Esophagus mucosa (tissue), 1 donor: Measurements from ENCODE around the gene MALAT1. TPM values are rescaled to one million over a fixed set of nuclear protein-coding genes. Genes with fewer than 3 reads are reported as not detected.

Experiments used
- ATAC-seq: fragments of 200-7000 bp; cut with Tn5 transposase; one replicate; pipeline ENCODE4 v1.9.1; 2020
- total RNA-seq: library from RNA; stranded (reverse); gene quantifications from one replicate; pipeline ENCODE4 v1.2.4, GENCODE V29; 2023
- donor health status: DM: yes; HTN: yes; CAD: no.

MALAT1 gene
- total RNA-seq, 1 donor from 2014 or later = 4,086 TPM

DNA sequence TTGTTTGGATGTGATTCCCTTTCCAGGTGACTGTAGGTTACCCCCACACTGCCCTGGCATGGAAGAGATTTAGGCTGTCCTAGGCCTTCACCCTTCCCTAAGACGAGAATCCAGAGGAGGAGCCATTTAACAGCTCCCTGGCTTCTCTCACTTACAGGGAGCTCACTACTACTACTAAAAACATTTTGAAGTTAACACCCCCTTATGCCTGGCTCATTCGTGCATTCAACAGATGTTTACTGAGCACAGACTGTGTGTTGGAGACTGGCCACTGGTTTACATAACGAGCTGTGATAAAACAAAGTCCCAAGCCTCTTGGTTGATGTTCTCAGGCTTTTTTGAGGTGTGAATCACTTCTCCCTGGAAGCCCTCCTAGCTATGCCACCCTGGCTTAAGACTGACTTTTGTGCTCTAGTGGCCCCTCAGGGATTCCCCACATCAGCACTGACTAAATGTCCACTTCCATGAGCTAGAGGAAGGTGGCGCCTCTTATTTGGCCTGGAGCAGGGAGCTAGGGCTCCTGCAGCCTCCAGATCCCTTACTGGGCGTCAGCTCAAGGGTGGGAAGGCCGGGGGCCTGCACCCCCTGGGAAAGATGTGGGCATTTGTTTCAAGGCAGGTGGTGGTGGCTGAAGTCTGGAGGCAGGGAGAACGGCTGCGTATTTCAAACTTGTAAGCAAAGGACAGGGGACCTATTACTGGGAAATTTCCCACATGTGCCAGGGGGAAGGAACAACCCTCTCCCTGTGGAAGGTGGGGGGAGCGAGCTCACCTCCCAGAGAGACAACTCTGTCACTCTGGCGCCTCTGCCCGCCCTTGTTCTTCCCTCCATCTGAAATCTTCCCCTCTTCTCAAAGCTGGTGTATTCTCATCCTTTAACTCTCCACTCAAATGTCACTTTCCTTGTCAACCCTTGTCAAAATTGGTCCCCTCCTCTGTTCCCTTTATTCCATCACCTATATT, 19.4 kb upstream of the MALAT1 start:
- ATAC-seq = peak; percentile 0

DNA sequence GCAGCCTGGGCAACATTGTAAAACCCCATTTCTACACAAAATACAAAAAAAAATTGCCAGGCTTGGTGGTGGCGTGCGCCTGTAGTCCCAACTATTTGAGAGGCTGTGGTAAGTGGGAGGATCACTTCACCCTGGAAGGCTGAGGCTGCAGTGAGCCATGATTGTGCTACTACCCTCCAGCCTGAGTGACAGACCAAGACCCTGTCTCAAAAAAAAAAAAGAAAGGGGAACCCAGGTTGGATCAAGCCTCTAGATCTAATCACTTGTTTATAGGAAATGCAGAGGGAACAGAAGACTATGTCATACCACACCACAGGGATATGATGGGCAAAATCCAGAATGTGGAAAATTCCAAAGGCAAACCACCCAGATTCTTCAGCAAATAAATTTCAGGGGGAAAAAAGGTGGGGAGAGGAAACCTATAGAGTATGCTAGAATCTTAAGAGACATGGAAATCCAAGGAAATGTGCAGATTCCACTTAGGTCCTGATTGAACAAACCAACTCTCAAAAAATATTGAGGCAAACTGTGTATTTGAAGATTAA, 16.5 kb upstream of the MALAT1 start:
- no peak for ATAC-seq

DNA sequence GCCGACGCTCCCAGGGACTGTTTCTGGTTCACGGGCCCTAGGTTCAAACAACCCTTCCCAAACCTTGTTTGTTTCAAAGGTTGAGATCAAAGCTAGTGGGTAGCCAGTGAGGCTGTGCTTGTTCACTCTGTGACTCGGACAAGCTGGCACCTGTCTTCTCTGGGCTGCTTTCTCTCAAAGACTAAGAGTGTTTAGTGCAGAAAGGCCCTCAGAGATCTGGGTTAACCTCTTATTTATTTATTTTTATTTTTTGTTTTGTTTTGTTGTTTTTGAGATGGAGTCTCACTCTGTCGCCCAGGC, 13.0 kb upstream of the MALAT1 start:
- ATAC-seq = no peak

DNA sequence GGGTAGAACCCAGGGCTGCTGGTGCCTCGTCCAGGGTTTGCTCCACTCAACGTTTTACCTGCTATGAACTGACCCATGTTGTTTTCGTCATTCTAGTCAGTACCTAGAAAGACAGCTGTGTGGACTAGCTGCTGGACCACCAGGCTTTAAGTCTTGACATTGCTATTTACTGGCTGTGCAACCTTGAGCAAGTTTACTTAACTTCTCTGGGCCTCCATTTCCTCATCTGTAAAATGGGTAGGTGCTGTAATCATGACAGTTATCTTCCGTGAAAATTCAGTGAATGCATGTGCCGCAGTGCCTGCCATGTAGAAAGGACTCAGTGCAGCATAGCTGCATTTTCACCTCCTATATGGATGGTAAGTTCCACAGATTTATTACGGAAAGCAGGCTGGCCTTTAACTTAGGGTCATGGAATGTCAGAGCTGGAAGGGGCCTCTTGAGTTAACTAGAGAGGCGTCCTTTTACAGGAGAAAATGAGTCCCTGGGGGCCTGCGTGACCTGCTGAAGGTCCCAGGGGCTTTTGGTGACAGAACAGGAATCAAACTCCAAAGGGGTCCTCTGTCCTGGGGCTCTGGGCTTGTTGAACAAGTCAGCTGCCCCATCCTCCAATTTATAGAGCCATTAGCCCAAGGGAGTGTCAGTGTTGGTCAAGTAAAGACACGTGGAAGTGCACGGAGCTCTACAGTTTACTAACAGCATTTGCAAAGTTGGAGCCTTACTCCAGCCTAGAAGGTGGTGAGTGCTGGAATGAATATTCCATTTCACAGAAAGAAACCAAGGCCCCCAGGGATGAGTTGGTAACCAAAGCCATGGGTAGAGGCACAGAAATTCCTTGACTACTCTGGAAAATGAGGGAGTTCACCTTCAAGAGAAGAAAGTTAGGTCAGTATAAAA, 12.0 kb upstream of the MALAT1 start:
- no peak for ATAC-seq

DNA sequence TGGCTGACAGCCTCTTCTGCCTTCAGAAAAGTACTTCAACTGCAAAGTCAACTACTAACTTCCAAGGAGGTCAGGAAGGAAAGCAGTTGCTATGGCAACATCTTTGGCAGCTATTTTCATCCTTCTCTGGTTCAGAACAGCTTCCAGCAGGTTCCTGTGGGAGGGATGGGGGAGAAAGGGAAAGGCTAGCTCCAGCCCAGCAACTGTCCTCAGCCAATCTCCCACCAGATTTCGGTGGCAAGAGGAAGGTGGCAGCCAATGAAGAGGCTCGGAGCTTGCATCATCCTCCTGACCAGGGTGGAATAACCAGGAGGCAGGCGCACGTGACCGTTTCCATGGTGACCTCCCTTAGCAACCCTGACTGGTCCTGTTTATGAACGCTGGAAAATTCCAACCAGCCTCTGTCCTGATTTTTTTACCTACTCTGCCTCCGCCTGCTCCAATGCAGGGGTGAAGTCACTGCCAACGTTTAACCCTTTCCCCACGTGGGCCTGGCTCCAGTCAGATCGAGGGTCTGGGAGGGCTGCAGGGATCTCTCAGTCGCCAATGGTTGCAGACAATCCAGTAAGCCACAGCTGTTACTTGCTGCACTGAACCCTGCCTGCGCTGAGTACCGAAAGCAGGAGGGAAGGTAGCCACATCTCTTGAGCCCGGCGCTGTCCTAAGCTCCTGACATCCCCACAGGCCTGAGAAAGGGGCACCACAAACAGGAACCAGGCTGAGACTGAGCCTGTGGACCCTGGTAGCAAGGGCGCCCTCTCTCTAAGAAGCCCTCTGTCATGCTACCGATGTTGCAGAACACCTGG, 11.2 kb upstream of the MALAT1 start:
- peak; percentile 85 for ATAC-seq

DNA sequence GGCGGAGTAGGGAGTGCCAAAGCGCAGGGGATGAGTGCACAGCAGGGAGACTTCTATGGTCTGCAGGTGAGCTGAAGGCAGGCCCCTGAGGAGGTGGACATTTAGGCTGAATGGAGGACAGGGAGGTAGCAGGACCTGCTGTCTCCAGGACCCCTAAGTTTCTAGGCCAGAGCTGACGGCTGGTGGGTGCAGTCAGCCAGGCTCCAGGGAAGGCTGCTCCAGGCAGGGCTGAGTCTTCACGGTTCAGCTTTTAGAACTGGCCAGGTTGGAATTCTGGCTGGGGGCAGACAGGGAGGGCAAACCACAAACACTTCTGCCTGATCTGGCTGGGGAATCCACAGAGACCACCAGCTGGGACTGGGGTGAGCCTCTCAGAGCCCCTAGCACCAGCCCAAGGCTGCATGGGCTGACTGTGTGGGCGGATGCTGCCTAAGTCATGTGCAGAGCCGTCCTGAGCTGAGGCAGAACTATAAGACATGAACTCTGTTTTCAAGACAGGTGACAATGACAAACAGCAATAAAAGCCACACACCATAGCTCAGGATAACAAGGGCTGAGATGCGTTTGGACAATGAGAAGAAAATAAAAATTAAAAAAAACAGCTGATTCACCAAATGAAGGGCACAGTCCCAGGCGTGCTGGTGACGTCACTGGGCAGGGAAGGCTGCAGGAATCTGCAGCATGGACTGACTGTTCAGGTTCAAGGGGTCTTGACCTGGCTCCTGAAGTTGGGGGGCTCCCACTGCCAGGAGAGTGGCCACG, 10.4 kb upstream of the MALAT1 start:
- ATAC-seq = peak; percentile 22

DNA sequence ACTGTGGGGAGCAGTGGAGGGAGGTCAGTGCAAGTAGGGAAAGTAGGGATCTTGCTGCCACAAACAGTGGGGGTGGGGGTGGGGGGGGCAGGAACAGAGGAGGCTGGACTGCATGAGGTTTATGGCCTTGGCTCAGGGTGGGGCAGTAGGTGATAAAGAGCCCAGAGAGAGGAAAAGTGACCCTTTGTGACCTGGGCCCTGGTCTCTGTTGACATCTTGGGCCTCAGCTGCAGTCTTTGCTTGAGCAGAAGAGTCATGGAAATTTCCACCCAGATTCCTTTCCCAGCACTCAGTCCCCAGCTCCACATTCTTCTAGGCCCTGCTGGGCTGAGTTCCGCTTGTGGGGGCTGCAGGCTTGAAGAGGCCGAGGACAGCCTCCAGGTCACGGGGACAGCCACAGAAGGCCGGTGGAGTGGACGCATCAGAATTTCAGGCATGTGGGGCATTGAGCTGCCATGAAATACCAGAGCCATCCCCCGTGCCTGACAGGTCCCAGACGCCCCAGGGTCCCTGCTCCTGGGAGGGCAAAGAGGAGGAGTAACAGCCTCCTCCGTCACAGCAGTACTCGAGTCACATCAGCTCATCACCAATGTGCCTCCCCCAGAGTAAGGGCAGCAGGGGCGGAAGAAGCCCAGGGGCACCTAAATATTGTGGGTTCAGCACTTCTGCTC, 9.7 kb upstream of the MALAT1 start:
- ATAC-seq = no peak

DNA sequence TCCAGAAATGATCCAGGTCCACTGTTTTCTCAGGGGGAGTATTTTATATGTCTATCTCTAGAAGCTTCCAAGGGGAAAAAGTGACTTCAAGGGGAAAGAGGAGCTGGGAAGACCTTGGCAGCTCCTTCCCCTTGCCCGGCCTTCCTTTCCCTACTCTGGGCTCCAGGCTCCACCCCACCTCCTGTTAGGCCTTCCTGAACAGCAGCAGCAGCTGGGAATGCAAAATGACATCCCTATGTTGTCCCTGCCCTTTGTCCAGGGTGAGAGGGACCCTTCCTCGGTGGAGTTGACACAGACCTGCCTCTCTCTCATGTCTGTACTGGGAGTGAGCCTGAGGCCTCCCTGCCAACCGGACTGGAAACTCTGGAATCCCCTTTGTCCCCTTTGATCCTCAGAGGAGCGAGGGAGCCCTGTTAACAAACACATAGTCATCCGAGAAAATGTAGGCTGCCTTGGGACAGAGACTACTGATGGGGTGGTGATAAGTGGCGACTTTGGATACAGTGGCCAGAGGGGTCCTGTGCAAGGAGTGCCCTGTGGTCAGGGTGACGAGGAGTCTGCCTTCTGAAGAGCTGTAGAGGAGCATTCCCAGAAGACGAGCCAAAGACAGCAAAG, 9.0 kb upstream of the MALAT1 start:
- ATAC-seq = no peak

DNA sequence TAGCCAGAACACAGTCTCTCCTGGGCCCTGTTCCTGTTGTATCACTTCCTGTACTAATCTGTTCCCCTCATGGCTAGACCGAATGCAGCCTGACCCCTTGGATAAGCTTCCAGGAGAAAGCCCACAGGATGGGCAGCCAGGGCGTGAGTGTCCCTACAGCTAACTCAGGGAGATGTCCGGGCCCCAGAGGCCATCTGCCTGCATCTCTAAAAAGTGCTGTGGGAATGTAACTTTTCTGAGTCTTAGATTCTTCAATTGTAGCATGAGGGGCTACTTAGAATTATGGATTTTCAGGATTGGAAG, 7.7 kb upstream of the MALAT1 start:
- ATAC-seq = no peak

DNA sequence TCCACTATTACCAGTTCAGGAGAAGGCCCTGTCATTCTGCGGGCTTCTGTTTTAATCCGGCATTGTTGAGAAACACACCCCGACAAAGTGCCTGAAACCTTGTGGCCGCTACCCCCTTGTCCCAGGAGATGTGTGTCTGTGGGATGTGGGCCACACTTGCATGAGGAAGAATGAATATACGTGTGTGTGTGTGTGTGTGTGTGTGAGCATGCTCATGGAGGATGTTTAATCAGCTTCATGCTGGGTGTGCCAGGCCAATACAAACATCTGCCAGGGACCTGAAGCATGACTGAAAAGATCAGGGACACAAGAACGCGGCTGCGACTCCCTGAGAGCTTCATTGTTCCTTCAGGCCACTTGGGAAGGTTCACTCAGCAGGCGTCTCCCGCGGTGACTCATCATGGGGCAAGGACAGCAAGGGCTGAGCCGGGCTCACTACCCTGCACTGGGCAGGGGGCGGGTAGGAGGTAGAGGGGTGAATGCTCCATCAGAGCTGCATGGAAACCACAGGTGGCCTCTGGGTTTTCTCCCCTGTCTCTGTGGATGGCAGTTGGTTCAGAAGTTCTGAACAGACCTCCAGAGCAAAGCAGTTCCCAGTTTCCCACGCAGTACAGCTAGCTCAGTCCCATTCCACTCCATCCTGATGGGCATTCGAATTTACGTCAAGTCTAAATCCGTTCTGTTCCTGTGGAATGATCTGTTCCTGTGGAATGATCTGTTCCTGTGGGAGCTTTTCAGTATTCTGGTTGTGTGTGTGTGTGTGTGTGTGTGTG, 7.0 kb upstream of the MALAT1 start:
- peak; percentile 60 for ATAC-seq

DNA sequence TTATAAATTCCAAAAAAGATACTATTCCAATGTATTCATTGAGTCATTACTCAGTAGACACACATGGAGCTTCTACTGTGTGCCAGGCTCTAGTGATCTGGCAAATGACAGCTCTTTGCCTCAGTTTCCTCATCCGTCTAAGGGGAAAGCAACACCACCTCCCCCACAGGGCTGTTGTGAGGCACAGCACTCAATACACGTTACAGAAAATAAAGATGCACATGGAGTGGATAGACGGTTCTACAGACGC, 6.5 kb upstream of the MALAT1 start:
- no peak for ATAC-seq

DNA sequence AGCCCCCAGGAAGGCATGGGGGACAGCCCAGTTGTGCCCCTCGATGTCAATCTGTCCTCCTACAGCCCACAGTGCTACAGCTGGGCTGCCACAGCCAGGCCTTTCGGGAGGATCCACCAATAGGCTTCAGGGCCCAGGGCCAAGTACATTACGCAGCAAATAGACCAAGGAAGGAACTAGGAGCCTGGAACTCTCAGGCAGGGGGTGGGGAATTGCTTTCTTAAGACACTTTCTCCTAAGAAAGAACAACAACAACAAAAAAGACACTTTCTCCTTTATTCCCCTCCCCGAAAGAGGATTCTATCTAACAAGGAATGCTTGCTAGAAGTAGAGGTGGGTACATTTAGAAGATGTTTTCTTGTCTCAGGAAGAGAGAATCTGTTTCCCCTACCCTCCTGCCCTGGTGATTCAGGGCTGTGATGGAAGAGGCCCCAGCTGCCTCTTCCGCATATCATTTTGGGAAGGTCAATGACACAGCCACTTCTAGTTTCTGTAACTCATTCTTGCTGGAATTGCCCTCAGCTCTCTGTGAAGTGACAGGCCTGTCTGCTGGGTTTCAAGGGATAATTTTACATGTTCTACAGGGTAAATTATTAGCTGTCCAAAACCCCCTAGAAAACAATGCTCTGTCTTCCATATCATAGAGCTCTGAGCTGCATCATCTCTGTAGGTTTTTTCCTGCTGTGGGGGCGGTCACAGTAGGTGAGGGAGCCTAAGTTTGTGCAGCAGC, 6.0 kb upstream of the MALAT1 start:
- ATAC-seq = peak; percentile 16

DNA sequence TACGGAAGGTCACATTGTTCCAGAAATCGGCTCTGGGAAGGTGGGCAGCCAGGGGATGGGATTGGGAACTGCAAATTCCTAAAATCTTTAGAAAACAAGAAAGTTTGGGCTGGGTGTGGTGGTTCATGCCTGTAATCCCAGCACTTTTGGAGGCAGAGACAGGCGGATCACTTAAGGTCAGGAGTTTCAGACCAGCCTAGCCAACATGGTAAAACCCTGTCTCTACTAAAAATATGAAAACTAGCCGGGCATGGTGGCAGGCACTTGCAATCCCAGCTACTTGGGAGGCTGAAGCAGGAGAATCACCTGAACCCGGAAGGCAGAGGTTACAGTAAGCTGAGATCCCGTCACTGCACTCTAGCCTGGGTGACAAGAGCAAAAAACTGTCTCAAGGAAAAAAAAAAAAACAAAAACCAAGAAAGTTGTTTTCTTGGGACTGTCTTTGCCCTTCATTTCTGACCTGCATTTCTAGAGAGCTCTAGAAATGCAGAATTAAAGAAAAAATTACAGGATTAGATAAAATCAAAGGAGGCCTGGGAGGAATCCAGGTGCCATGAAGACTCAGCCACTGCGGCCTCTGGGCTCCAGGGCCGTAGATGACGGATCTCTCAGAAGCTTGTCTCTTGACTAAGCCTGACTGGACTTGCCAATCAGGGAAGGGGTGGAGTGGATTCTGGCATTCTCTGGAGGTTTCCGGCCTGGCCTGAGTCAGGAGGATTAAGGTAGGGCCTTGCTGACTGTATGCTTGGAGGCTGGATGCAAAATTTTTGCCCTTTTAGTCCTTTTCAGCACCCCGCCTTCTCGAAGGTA, 5.3 kb upstream of the MALAT1 start:
- ATAC-seq = peak; percentile 69

DNA sequence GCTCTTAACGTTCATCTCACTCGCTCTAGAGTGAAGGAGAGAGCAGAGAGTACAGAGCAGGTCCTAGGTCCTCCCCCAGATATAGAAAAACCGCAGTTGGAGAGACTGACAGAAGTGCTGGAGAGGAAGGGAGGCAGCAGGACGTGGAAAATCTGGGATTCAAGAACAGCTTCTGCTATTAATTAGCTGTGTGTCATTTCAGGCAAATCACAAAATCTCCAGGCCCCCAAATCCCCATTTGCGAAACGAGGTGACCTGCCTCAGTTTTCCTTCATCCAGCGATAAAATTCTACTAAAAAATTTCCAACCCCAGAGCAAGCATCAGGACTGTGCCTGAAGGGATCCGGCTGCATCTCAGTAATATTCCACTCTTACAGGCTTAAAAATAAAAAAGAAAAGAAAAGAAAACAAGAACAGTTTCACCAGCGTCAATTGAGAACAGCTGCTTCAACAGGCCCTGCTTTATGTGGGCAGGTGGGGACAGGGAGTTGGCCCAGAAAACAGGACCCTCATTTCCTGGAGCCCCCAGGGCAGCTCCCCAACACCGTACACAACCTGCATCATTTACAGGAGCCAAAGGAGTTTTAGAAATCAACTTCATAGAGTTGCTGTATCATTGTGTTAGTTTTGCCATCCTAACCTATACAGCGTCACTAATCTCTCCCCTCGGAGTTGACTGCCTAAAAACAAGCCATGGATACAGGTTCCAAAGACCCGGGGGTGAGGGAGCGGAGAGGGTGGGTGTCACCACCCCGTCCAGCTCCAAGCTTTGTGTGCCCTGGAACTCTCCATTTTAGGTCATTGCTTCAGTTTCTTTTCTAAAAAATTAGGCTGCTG, 2.3 kb upstream of the MALAT1 start:
- no peak for ATAC-seq

DNA sequence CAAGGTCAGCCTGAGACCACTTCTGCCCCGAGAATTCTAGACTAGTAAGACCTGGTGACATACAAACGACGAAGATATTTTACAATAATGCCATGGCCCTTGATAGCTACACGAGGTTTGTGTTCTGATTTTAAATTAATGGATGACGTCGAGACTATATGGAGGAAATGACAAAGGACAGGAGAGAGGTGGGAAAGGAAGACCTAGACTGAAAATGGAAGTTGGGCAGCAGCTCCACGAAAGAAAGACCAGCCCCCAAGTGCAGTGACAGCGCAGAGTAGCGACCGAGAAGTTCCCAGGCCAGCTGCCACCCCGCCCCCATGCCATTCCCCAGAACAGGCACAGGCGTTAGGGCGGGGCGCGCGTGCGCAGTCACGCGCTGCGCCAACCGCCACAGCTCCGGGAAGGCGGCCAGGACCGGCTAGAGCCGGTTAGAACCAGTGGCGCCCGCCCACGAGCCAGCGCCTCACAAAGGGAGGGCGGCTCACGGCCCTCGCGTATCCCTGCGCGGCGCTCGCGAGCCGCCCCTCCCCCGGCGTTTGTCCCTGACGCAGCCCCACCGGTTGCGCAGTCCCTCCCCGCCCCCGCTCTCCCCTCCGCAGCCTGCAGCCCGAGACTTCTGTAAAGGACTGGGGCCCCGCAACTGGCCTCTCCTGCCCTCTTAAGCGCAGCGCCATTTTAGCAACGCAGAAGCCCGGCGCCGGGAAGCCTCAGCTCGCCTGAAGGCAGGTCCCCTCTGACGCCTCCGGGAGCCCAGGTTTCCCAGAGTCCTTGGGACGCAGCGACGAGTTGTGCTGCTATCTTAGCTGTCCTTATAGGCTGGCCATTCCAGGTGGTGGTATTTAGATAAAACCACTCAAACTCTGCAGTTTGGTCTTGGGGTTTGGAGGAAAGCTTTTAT, 1.5 kb upstream of the MALAT1 start:
- ATAC-seq = peak; percentile 87

DNA sequence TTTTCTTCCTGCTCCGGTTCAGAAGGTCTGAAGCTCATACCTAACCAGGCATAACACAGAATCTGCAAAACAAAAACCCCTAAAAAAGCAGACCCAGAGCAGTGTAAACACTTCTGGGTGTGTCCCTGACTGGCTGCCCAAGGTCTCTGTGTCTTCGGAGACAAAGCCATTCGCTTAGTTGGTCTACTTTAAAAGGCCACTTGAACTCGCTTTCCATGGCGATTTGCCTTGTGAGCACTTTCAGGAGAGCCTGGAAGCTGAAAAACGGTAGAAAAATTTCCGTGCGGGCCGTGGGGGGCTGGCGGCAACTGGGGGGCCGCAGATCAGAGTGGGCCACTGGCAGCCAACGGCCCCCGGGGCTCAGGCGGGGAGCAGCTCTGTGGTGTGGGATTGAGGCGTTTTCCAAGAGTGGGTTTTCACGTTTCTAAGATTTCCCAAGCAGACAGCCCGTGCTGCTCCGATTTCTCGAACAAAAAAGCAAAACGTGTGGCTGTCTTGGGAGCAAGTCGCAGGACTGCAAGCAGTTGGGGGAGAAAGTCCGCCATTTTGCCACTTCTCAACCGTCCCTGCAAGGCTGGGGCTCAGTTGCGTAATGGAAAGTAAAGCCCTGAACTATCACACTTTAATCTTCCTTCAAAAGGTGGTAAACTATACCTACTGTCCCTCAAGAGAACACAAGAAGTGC, 661 bp upstream of the MALAT1 start:
- no peak for ATAC-seq
